H7 (cell line): ENCODE measurements around the gene SLC45A1. TPM values are rescaled to one million over a fixed set of nuclear protein-coding genes. Genes with fewer than 3 reads are reported as not detected.

ENCODE experiments used
- DNase-seq: peaks from one replicate; pipeline ENCODE4 v3.0.0; 2012
- H3K27me3 ChIP-seq: 2 replicates; pipeline ENCODE4 v1.6.0; 2011; ENCODE audit warnings: mild to moderate bottlenecking, low read length; ENCODE audit not compliant: control insufficient read depth, insufficient read depth
- H3K36me3 ChIP-seq: replicated peaks from 2 replicates; pipeline ENCODE4 v1.5.1; 2011; ENCODE audit warnings: low read length; ENCODE audit not compliant: control insufficient read depth, insufficient read depth
- H3K4me3 ChIP-seq: 2 replicates; pipeline ENCODE4 v1.5.1; 2011; ENCODE audit warnings: low read depth, mild to moderate bottlenecking, control low read depth, low read length, moderate library complexity; ENCODE audit not compliant: insufficient read depth
- total RNA-seq: library from RNA; depleted of rRNA; stranded (reverse); fragments of >200 nt; shearing (Covaris generic); gene quantifications from 2 replicates; pipeline ENCODE4 v1.2.3, GENCODE V29; 2014

Gene SLC45A1
- total RNA-seq, 1 experiment from 2014 or later = 0.90 TPM

DNA sequence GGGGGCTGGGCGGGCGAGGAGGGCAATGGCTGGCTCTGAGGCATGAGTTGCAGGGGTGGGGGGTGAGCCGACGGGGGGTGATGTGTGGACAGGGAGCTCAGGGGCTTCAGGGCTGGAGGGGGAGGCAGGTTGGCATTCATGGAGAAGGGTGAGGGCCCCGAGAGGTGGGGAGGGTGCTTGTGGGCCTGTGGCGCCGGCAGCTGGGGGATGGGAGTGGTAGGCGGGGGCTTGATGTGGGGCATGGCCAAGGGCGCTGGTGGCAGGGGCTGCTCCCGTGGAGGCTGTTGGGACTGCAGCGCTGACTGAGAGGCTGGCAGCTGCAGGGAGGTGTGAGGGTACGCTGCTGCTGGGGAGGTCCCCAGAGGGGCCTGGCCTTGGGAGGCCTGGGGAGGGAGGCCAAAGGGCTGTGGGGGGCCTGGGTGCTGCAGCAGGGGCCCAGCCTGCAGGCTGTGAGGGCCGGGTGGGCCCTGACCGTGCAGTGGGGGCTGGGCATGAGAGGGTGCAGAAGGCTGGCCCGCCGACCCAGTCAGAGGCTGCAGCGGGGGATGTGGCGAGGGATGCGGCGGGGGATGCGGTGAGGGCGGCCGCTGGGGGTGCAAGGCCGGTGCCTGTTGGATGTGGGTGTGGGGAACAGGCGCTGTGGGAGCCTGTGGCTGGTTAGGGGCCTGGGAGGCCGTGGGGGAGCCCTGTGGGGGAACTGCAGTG lies 42.7 kb downstream of the SLC45A1 start:
- Histone ChIP-seq H3K36me3 (peaks cover 41% of the 10 kb centered on the region), H3K27me3 (no peaks in the 10 kb centered on the region), H3K4me3 (no peak overlapping the region)
- peak; percentile 69 for DNase-seq

DNA sequence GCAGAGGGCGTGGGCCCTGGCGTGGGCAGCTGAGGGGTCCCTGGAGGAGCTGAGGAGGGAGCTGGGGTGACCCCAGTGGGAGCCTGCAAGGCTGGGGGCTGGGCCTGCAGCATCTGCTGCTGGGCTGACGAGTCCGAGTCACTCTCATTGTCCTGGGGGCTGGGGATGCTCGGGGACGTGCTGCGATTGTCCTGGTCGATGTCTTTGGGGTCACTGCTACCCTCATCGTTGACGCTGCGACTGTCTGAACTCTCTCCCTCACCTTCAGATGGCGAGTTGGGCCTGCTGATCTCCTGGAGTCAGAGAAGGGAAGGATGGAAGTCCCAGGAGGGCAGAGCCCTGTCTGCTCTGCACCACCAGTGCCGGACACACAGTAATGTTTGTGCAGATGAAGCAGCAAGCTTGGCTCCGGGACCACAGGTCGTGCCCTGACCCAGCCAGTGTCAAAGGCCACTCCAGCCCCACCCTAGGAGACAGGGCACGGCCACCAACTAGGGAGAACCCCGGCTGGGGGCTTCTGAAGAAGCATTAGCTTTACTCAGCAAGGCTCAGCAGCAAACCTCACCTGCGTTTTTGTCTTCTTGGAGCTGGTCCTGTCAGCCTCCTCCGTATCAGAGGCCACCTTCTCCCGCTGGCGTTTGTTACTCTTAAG lies 43.4 kb downstream of the SLC45A1 start:
- DNase-seq = peak; percentile 55
- Histone ChIP-seq H3K4me3 (no peak overlapping the region), H3K27me3 (no peaks in the 10 kb centered on the region), H3K36me3 (peaks cover 35% of the 10 kb centered on the region)

DNA sequence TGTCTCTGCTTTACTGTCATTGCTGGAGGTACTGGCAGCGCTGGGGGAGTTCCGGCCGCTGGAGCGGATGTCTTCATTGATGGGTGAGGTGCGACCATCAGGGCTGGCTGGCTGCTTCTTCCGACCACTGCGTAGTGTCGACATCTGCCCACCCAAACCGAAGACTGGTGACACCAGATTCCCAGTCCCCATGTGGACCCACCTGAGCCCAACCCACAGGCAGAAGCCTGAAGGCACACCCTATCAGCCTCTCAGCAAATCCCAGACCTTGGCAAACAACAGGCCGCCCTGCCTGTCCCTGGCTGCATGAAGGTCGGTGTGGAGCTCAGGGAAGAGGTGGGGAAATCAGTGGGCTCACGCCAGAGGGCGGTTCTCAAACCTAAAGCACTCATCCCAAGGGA lies 44.8 kb downstream of the SLC45A1 start:
- H3K36me3 ChIP-seq = peaks cover 28% of the 10 kb centered on the region
- peak; percentile 32 for DNase-seq
- no peaks in the 10 kb centered on the region for H3K27me3 ChIP-seq
- no peak overlapping the region for H3K4me3 ChIP-seq

DNA sequence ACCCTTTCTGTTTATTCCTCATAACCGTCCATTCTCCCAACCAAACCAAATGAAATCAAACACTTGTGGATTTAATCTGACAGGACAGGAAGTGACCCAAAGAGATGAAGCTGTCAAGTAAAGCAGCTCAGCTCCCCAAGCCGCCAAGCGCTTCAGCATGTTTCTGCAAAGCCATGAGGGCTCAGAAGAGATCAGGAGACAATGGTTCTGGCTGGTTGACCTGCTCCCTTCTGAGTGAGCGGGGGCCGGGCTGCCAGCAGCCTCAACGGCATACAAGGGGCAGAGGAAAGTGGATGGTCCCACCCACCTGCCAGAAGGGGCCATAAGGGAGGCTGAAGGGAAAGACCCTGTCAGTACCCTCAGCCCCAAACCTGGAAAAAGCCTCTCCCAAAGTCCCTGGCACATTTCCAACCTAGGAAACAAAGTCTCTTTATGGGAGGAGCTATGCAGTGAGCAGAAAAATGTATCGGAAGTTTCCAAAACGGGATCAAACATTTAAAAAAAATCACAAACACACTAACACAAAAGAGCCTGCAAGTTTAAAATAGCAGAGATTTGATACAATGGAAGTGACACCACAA lies 45.4 kb downstream of the SLC45A1 start:
- Histone ChIP-seq H3K4me3 (no peak overlapping the region), H3K36me3 (peaks cover 23% of the 10 kb centered on the region), H3K27me3 (no peaks in the 10 kb centered on the region)
- peak; percentile 43 for DNase-seq

DNA sequence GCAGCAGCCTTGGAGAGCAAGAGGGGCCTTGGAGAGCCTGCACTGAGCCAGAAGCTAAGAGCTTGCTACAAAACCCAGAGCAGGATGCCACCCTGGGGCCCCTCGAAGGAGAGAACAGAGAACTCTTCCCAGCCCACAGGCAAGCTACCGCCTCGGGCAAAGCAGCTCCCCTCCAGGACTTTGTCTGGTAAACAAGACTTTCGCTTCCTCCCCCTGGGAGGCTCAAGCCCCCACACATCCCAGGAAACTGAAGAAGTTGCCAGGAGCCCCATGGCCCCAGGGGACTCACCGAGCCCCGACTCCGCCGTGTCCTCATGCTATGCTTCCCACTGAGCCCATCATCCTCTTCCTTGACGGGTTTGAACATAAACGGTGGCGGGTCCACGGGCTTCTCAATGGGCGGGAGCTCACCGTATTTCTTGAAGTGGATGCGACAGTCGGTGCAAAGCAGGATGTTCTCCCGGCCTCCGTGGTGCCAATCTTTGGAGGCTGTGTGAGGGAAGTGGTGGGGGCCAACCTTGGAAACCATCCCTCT lies 45.9 kb downstream of the SLC45A1 start:
- H3K27me3 ChIP-seq = no peaks in the 10 kb centered on the region
- H3K36me3 ChIP-seq = peaks cover 23% of the 10 kb centered on the region
- peak; percentile 46 for DNase-seq
- H3K4me3 ChIP-seq = no peak overlapping the region

DNA sequence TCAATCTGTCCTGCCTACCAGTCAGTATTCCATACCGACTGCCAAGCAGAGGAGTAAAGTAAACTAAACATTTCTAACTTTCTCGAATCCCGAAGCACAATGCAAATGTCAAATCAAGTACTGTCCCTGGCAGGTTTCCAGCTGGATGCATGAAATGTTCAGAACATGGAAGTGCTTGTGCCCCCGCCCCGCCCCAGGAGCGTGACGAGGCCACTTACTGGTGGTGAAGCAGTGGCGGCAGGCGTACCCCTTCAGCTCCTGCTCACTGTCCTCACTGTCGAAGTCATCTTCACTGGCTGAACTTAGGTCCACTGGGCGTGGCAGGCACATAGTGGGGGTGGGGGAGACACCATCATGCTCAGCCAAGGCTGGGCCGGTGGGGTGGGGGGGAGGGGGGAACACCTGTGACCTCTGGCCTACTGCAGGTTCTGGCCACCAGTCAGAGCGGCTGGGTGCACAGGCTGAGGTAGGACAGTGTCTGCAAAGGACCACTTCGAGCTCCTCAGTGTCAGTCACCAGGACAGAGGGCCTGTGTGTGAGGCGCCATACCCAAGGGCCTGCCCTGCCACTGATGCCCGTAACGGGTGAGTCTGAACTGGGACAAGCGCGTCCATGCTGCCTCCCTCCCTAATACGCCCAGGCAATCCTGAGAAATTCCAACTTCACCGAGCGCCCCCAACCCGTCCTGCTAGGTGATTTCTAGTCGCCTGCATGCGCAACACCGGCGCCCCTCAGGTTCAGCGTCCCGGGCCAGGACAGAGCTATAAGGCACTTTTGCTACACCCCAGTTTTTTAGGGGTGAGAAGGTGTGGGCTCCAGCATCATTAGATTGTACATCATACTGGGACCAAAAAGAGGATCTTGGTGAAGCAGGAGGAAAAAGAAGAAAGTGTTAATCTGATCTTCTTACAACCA lies 46.9 kb downstream of the SLC45A1 start:
- Histone ChIP-seq H3K27me3 (no peaks in the 10 kb centered on the region), H3K4me3 (no peak overlapping the region), H3K36me3 (peaks cover 21% of the 10 kb centered on the region)
- peak; percentile 49 for DNase-seq

DNA sequence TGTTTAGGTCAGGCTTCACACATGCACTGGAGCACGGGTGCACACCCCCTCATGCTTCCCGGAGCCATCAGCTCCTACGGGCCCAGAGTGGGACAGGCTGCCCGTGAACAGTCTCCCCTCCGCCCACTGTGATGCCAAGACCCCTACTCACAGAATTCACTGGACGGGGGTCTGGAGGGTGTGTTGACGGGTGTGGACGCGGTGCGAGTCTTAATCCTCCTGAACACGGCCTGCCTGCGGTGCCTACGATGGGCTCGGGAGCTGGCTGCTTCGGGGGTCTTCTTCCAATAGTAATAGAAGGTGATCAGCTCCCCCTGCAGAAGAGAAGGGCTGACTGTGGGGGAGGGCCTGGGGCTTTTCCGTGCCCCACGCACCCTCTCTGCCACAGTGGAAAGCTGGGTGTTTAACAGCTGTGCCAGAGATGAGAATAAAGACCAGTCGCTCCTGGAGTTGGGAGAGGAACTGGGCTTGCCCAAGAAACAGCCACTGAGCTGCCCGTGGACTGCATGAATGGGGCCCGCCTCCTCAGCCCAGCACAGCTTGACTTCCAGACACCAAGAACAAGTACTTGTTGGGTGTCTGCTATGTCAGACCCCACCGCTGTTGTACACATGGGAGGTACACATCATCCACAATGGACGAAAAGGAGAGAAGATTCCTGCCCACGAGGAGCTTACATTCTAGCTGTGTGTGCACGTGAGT lies 47.9 kb downstream of the SLC45A1 start:
- peak; percentile 32 for DNase-seq
- H3K4me3 ChIP-seq = no peak overlapping the region
- no peaks in the 10 kb centered on the region for H3K27me3 ChIP-seq
- peaks cover 21% of the 10 kb centered on the region for H3K36me3 ChIP-seq

DNA sequence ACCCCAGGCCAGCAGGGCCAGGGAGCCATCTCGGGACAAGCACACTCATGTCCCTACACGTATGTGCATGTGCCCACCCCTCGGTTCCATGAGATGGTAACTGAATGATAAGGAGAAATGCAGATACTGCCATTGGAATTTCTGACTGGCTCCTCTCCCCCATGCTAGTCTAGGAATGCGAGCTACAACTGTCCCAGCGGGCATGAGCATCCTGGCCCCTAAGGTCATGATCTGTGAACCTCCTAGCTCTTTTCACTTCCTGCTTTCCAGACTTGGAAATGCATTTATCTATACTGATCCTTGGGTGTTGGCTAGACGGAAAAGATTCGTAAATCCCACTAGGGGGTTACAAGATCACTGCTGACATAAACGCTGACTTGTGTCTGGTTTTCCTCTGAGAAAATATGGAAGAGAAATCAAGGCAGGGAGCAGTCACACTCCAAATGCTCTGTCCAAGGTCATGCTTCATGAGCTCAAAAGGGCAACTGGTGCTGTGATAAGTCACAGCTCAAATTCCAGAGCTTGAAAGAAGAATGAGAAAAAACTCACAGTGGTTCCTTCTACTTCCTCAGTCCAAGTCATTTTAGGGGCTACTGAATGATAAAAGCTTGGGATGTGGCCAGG lies 49.8 kb downstream of the SLC45A1 start:
- Histone ChIP-seq H3K4me3 (no peak overlapping the region), H3K36me3 (peaks cover 5% of the 10 kb centered on the region; the same call in 1 of the 2 replicates), H3K27me3 (no peaks in the 10 kb centered on the region)
- peak; percentile 62 for DNase-seq

DNA sequence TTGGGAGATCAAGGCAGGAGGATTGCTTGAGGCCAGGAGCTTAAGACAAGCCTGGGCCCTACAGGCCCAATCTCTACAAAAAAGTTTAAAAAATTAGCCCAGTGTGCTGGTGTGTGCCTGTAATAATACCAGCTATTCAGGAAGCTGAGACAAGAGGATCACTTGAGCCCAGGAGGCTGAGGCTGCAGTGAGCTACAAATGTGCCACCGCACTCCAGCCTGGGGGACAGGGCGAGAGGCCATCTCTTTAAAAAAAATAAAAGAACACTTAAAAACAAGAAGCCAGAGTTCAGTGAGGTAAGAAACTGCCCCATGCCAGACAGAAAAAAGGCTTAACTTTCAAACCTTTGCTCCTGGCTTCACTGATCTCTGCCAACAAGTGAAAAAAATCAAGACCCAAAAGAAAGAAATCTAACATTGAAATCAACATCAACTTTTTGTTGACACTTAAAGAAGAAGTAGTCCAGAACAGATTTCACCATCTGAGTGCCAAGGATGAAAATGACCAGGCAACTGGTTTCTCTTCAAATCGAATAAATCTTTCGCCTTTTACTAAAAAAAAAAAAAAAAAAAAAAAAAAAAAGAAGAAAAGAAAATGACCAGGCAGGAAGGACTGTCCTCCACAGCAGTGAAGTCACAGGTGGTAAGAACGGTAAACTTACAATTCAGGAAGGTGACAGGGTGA lies 51.2 kb downstream of the SLC45A1 start:
- no peaks in the 10 kb centered on the region for H3K27me3 ChIP-seq
- no peak for DNase-seq
- no peaks in the 10 kb centered on the region; the same call in 1 of the 2 replicates for H3K36me3 ChIP-seq
- H3K4me3 ChIP-seq = no peak overlapping the region

DNA sequence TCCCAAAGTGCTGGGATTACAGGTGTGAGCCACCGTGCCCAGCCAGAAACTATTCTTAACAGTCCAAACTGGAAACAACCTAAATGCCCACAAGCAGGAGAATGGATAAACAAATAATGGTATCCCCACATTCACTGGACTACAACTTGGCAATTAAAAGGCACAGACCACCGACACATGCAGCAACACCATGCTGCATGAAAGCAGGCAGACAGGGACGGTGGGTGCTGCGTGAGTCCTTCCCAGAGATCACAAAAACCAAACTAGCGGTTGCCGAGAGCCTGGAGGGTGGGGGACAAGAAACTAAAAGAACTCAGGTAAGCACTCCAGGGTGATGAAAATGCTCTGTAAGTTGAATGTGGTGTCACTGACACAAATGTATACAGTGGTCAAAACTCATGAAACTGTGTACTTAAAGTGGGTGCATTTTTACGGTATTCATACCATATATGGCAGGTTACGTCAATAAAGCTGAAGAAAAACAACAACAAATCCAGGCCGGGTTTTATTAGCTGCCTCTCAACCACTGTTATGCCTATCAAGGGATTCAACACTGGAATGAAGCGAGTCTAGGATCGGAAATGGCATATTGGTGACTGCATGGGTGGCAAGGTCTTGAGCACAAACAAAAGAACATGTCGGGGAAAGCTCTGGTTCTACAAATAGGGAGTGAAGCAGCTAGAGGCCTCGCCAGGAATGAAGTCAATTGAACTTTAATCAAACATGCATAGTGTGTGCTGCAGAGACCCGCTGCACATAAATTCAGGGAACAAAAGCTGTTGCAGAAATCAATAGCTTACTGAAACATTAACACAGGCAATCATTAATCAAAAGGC lies 52.4 kb downstream of the SLC45A1 start:
- DNase-seq = peak; percentile 67
- no peaks in the 10 kb centered on the region; the same call in 1 of the 2 replicates for H3K36me3 ChIP-seq
- no peaks in the 10 kb centered on the region for H3K27me3 ChIP-seq
- no peak overlapping the region for H3K4me3 ChIP-seq

DNA sequence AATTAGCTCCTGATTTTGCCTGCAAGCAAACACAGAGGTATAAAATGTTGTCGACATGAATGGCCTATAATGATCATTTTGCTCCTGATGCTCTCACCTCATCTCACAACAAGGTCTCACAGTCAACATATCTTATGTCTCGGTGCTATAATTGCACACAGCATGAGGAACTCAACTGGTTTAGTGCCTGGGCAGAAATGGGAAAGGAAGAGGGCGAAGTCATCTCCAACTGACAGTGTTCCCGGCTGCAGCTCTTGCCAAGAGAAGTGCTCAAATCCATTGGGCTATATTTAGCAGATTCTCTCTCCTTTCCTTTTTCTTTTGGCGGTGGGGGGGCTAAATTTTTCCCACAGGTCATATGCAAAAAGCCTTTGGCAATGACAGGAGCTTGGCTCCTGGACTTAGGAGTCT lies 53.0 kb downstream of the SLC45A1 start:
- Histone ChIP-seq H3K36me3 (no peaks in the 10 kb centered on the region; the same call in 1 of the 2 replicates), H3K27me3 (no peaks in the 10 kb centered on the region), H3K4me3 (no peak overlapping the region)
- no peak for DNase-seq

DNA sequence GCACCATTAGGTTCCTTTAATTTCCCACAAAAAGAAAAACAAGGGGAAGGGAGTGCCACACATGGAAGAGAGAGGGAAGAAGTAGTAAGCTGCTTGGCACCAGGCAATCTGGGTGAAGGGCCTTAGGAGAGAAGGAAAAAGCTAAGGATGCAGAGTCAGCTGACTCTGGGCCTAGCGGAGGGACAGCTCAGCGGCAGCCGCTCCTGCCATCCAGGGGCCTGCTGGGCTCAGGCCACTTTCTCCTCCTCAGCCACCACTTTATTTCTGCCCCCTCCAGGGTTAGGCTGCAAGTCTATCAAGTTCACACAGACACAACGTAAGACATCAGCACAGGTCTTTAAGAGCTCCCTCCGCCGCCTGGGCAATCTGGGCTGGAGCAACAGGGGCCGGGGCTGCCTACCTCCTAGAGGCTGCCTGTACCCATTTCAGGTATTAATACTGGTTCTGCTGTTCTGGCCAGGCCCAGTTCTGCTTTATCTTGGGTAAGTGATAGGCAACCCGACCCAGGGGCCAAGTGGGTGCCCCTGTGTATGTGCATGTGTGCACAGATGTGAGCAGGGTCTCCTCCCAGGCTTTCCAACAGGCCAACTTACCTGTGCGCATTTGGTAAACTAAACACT lies 53.6 kb downstream of the SLC45A1 start:
- Histone ChIP-seq H3K4me3 (no peak overlapping the region), H3K36me3 (no peaks in the 10 kb centered on the region), H3K27me3 (no peaks in the 10 kb centered on the region)
- DNase-seq = peak; percentile 58
